GM12801 (cell line): ENCODE results near the gene WFDC12.

Experiments used
- CTCF ChIP-seq: IDR thresholded peaks from one replicate; pipeline ENCODE4 v1.5.1; 2011; ENCODE audit warnings: control low read depth; ENCODE audit not compliant: insufficient read length; ENCODE audit errors: extremely low read depth

Gene WFDC12

GRCh38 chr20:45153752-45154151, 29.5 kb upstream of the WFDC12 start:
- no peak for TF ChIP-seq CTCF

GRCh38 chr20:45153147-45153546, 28.9 kb upstream of the WFDC12 start:
- TF ChIP-seq CTCF = no peak

GRCh38 chr20:45152405-45152804, 28.1 kb upstream of the WFDC12 start:
- no peak for TF ChIP-seq CTCF

- TF ChIP-seq CTCF = no peak
These were observed 24.8 kb upstream of the WFDC12 start for GRCh38 chr20:45149062-45149461.

GRCh38 chr20:45140836-45141235, 16.6 kb upstream of the WFDC12 start:
- no peak for TF ChIP-seq CTCF

- TF ChIP-seq CTCF = no peak
These were observed 14.5 kb upstream of the WFDC12 start for GRCh38 chr20:45138561-45139300.

- no peak for TF ChIP-seq CTCF
These were observed 12.6 kb upstream of the WFDC12 start for GRCh38 chr20:45136911-45137310.
